ENCODE results near the gene DPP6. TPM values are rescaled to one million over a fixed set of nuclear protein-coding genes. Genes with fewer than 3 reads are reported as not detected.

Gene DPP6
- total RNA-seq, 2 donors from 2014 or later, result not detected

DNA sequence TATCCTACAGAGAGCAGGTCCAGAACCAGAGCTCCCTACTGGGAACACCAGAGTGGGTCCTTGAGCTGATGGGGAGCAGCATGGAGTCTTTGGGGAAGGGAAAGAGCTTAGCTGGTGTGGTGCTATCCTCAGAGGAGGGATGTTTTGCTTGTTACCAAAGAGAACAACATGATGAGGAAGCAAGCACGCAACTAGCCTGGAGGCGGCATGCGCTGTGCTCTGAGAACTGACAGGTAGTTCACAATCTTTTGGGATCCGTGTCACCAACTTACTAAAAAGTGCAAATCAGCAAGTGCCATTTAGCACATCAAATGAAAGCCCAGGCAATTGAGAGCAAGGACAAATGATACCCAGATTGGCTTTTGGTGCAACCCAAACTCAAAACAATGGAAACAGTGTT lies 257.9 kb downstream of the DPP6 start:
- peaks cover 0 to 4% of the 10 kb centered on the region in 2 donors for H3K9me3 Mint-ChIP-seq
- H3K4me3 Mint-ChIP-seq, result no peak overlapping the region
- ATAC-seq (replicated peaks in 1 of 2), result no peak
- H3K4me1 Mint-ChIP-seq (ENCODE audit: low read depth), result no peaks in the 10 kb centered on the region
- H3K27ac Mint-ChIP-seq, result no peak overlapping the region
- H3K36me3 Mint-ChIP-seq (ENCODE audit: insufficient read depth in 2 of 2), result no peaks in the 10 kb centered on the region
- no peak for DNase-seq
- no peaks in the 10 kb centered on the region for H3K27me3 Mint-ChIP-seq (ENCODE audit: low read depth)

DNA sequence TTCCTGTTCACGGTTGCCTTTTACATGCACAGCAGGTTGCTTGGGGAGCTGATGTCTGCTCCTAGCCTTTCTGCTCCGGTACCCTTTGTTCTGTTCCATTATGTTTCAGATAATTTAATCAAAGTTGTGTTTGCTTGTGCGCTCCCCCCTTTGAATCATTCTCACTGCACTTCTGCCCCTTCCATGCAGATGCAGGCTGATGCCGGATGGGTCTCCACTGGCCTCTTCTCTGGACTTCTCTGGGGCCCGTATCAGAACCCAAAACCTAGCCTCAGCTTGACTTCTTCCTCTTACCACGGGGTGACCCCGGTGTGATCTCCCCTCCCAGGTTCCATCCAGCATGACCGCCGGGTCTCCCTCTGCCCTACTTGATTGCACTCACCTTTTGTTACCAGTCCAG lies 272.0 kb downstream of the DPP6 start:
- no peak overlapping the region for H3K4me3 Mint-ChIP-seq
- no peak overlapping the region for H3K27ac Mint-ChIP-seq
- ATAC-seq (replicated peaks in 1 of 2) (no peak), DNase-seq (no peak)
- H3K4me1 Mint-ChIP-seq (ENCODE audit: low read depth), result no peaks in the 10 kb centered on the region
- peaks cover 0 to 1% of the 10 kb centered on the region in 2 donors for H3K36me3 Mint-ChIP-seq (ENCODE audit: insufficient read depth in 2 of 2)
- no peaks in the 10 kb centered on the region for H3K27me3 Mint-ChIP-seq (ENCODE audit: low read depth)
- peaks cover 0 to 2% of the 10 kb centered on the region in 2 donors for H3K9me3 Mint-ChIP-seq

DNA sequence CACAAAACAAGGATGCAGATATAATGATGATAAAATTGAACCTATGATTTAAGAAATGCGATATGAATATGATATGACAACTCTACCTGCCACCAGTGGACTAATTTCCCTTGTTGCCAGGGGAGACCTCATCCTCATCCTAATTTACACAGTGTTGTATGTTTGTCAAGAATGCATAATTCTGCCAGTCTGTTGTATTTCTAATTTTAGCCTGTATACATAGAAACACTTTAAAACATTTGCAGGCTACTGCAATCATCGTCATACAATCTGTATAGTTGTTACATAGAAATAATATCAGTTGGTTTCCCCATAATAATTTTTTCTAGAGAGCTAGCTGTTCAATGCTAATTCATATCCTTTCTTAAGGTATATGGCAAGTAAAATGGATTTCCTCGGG lies 274.2 kb downstream of the DPP6 start:
- Mint-ChIP-seq H3K36me3 (ENCODE audit: insufficient read depth in 2 of 2) (peaks cover 0 to 1% of the 10 kb centered on the region in 2 donors), H3K4me3 (no peak overlapping the region), H3K27ac (no peak overlapping the region), H3K4me1 (ENCODE audit: low read depth) (no peaks in the 10 kb centered on the region), H3K27me3 (ENCODE audit: low read depth) (no peaks in the 10 kb centered on the region), H3K9me3 (peaks cover 3 to 7% of the 10 kb centered on the region in 2 donors)
- DNase-seq, result no peak
- ATAC-seq (replicated peaks in 1 of 2), result no peak

DNA sequence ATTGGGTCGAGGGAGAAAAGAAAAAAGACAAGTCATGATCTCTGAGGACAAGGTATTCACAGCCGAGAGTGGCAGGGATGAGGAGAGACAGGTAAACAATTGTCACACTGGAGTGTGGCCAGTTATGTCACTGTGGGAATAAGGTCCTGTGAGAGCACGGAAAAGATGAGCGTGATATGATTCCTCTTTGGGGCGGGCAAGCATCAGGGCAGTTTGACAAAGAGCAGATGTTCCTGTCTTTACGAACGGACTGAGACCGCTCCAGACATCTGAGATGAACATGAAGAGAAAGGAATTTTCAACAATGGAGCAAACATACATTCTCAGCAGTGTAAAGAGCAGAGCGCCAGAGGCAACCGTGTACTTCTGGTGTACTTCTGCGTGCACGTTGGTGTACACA lies 278.1 kb downstream of the DPP6 start:
- peaks cover 4 to 6% of the 10 kb centered on the region in 2 donors for H3K9me3 Mint-ChIP-seq
- H3K4me1 Mint-ChIP-seq (ENCODE audit: low read depth), result no peaks in the 10 kb centered on the region
- no peaks in the 10 kb centered on the region for H3K36me3 Mint-ChIP-seq (ENCODE audit: insufficient read depth in 2 of 2)
- no peak for ATAC-seq (replicated peaks in 1 of 2)
- no peaks in the 10 kb centered on the region for H3K27me3 Mint-ChIP-seq (ENCODE audit: low read depth)
- no peak for DNase-seq
- no peak overlapping the region for H3K27ac Mint-ChIP-seq
- H3K4me3 Mint-ChIP-seq, result no peak overlapping the region

DNA sequence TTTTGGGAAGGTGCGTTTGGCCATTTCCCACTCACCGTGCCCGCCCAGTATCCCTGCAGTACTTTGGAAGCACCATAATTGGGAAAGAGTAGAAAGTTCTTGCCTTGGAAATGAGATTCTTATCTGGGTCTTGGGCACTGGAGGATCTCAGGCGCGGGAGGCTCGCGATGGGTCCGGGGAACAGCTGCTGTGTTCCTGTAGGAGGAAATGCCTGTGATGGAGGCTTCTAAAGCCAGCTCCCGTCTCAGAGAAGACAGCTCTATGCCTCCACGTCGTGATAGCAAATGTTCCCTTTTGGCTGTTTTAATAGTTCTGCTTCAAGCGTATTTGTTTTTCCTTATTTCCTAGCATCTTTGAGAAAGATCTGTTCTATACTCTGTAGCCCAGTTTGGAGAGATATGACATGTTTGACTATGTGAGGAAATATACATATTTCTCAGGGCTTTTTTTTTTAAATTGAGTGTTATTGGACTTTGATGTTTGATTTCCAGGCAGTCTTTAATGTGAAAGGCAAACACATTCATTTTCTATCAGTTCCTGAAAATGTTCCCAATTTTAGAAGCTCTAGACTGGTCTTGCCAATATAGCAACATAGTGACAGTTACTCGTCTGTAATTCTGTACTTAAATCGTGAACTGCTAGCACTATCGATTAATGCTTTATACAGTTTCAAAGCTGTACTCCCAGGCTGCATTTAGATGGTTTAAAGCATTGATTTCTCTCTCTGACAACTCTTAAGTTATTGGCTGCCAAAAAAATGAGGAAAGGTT lies 280.8 kb downstream of the DPP6 start:
- DNase-seq (no peak), ATAC-seq (replicated peaks in 1 of 2) (no peak)
- H3K27ac Mint-ChIP-seq, result no peak overlapping the region
- no peaks in the 10 kb centered on the region for H3K4me1 Mint-ChIP-seq (ENCODE audit: low read depth)
- no peaks in the 10 kb centered on the region for H3K36me3 Mint-ChIP-seq (ENCODE audit: insufficient read depth in 2 of 2)
- H3K4me3 Mint-ChIP-seq, result no peak overlapping the region
- no peaks in the 10 kb centered on the region for H3K27me3 Mint-ChIP-seq (ENCODE audit: low read depth)
- peaks cover 4 to 6% of the 10 kb centered on the region in 2 donors for H3K9me3 Mint-ChIP-seq

DNA sequence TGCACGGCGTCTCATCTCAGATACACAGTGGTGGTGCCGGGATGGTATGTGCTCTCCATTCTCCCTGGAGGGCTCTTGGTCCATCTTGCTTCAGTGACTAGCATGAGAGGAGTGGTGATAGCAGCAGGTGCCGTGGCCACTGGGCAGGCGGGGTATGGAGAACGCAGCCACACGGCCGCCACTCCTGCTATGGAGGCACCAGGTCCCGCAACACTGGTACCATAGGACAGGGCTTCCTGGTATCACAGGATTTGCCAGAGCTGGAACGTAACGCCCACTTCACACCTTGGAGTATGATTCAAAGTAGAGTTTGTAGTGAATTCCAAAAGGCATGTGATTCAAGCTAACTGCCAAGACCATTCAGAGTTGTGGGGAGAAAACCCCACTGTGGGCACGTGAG lies 284.1 kb downstream of the DPP6 start:
- no peaks in the 10 kb centered on the region for H3K4me1 Mint-ChIP-seq (ENCODE audit: low read depth)
- H3K9me3 Mint-ChIP-seq, result peaks cover 0 to 6% of the 10 kb centered on the region in 2 donors
- no peak overlapping the region for H3K27ac Mint-ChIP-seq
- no peaks in the 10 kb centered on the region for H3K27me3 Mint-ChIP-seq (ENCODE audit: low read depth)
- H3K36me3 Mint-ChIP-seq (ENCODE audit: insufficient read depth in 2 of 2), result no peaks in the 10 kb centered on the region
- DNase-seq (no peak), ATAC-seq (replicated peaks in 1 of 2) (no peak)
- H3K4me3 Mint-ChIP-seq, result no peak overlapping the region

DNA sequence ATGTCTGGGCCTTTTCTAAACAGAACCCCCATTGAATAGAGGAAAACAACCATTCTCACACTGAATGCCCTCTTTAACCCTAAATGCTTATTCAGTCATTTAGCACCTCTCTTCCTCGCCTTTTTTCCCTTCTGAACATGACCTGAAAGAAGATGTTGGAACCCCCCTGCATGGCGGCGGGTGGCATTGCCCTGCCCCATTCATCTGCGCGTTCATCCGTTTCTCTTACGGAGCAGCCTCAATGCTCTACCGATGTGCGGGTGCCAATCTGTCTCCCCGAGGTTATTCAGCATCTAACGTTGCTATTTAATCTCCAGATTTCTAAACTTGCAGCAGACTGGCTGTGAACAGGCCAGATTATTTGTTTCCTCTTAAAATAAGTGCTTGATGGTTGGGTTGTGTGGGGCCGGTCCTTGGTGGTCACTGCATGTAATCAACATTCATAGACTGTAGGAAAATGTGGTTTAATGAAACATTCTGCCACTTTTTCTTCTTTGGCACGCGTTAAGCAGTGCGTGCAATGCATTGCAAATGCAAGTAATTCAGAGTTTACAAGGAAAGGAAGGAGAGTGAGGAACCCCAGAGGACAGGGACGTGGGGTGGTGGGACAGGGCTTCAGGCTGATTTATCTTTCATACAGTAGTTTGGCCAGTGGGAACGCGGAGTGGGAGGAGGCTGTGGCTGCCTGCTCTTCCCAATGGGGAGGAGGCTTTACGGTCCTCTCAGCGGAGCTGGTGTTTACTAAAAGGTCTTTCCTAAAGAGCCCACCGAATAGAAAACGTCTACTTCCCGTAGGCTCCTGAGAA lies 286.7 kb downstream of the DPP6 start:
- DNase-seq (no peak), ATAC-seq (replicated peaks in 1 of 2) (no peak)
- peaks cover 0 to 4% of the 10 kb centered on the region in 2 donors for H3K9me3 Mint-ChIP-seq
- no peaks in the 10 kb centered on the region for H3K27me3 Mint-ChIP-seq (ENCODE audit: low read depth)
- H3K4me3 Mint-ChIP-seq, result no peak overlapping the region
- H3K36me3 Mint-ChIP-seq (ENCODE audit: insufficient read depth in 2 of 2), result no peaks in the 10 kb centered on the region
- no peak overlapping the region for H3K27ac Mint-ChIP-seq
- H3K4me1 Mint-ChIP-seq (ENCODE audit: low read depth), result no peaks in the 10 kb centered on the region

DNA sequence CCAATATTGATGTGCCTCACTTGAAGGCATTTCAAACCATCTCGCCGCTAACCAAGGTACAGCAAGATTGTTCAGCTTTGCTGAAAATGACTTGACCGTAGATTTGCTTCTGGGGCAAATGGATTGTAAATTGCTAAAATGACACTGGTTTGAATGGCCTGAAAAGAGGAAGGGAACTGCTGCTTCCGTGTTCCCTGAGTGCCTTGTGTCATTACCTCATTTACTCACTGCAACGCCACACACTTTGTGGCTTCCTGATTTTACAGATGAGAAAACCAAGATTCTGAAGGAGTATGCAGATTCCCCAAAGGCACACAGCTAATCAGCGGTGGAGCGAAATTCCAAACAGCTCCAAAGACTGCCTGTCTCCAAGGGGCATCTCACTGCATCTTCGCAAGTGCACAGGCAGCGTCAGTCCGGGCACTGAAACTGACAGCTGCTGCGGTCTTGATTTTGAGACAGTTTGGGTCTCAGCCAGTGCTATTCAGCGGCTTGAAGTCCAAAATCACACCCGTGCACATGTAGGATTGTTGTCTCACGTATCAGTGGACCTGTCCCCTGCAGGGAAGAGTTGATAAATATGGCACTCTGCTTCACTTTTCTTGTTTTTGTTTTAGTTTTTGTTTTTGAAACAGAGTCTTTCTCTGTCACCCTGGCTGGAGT lies 290.9 kb downstream of the DPP6 start:
- Mint-ChIP-seq H3K27ac (no peak overlapping the region), H3K4me1 (ENCODE audit: low read depth) (no peaks in the 10 kb centered on the region), H3K4me3 (no peak overlapping the region), H3K9me3 (peaks cover 3 to 4% of the 10 kb centered on the region in 2 donors), H3K36me3 (ENCODE audit: insufficient read depth in 2 of 2) (no peaks in the 10 kb centered on the region), H3K27me3 (ENCODE audit: low read depth) (no peaks in the 10 kb centered on the region)
- DNase-seq, result no peak
- ATAC-seq (replicated peaks in 1 of 2), result no peak

DNA sequence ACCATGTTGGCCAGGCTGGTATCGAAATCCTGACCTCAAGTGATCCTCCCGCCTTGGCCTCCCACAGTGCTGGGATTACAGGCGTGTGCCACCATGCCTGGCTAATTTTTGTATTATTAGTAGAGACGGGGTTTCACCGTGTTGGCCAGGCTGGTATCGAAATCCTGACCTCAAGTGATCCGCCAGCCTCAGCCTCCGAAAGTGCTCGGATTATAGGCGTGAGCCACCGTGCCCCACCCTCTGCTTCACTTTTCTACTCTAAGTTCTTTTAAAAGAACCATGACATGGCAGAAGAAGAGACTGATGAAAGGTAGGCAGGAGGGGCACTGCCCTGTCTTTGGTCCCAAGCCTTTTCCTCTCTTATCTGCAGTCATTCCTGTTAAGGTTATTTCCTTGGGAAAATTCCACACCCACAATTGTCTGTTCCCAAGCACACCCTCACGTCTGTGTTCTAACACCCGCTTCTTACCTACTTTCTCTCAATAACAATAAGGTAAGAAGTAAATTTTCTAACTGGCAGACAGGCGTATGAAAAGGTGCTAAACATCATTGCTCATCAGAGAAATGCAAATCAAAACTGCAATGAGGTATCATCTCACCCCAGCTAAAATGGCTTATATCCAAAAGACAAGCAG lies 291.7 kb downstream of the DPP6 start:
- Mint-ChIP-seq H3K27me3 (ENCODE audit: low read depth) (no peaks in the 10 kb centered on the region), H3K27ac (no peak overlapping the region), H3K36me3 (ENCODE audit: insufficient read depth in 2 of 2) (no peaks in the 10 kb centered on the region), H3K9me3 (peaks cover 3 to 4% of the 10 kb centered on the region in 2 donors), H3K4me3 (no peak overlapping the region), H3K4me1 (ENCODE audit: low read depth) (no peaks in the 10 kb centered on the region)
- ATAC-seq (replicated peaks in 1 of 2), result no peak
- no peak for DNase-seq

DNA sequence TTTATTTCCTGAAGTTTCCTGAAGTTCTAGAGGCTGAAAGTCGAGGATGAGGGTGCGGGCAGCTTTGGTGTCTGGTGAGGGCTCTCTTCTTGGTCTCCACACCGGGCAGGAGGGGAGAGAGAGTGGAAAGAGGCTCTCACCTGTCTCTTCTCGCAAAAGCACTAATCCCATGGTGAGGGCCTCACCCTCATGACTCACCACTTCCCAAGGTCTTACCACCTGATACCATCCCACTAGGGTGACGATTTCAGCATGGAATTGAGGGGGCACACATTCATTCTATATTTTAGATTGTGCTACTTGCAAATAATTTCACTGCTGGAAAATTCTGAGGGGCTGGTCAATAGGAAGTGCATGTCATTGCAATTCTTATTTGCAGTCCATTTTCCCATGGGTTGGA lies 292.9 kb downstream of the DPP6 start:
- ATAC-seq (replicated peaks in 1 of 2), result no peak
- H3K9me3 Mint-ChIP-seq, result peaks cover 4 to 6% of the 10 kb centered on the region in 2 donors
- no peaks in the 10 kb centered on the region for H3K27me3 Mint-ChIP-seq (ENCODE audit: low read depth)
- no peaks in the 10 kb centered on the region for H3K36me3 Mint-ChIP-seq (ENCODE audit: insufficient read depth in 2 of 2)
- no peak overlapping the region for H3K4me3 Mint-ChIP-seq
- no peaks in the 10 kb centered on the region for H3K4me1 Mint-ChIP-seq (ENCODE audit: low read depth)
- H3K27ac Mint-ChIP-seq, result no peak overlapping the region
- no peak for DNase-seq

DNA sequence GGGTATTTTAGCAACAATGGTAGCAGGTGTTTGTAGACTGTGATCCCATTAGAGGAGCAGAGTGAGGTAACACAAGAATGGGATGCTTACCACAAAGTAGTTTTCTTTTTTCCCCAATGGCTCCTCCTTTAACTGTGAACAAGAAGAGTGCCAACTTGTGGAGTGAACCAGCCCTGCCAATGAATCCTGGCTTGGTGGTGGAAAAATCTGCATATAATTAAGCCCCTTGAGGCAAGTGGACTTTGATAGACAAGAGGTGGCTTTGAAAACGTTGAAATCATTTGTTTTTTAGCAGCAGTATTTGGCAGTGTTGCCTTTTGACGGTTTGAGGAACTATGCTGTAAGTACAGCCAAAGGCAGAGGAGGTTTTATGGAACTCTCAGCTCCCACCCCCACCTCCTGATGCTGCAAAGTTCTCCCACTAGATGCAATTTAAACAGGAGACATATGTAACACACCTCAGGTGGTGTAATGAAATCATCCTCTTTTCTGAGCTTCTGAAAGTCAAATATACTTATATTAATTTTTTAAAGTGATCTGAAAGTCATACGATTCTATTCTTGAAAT lies 295.6 kb downstream of the DPP6 start:
- H3K4me1 Mint-ChIP-seq (ENCODE audit: low read depth), result no peaks in the 10 kb centered on the region
- H3K27me3 Mint-ChIP-seq (ENCODE audit: low read depth), result no peaks in the 10 kb centered on the region
- H3K36me3 Mint-ChIP-seq (ENCODE audit: insufficient read depth in 2 of 2), result no peaks in the 10 kb centered on the region
- H3K4me3 Mint-ChIP-seq, result no peak overlapping the region
- ATAC-seq (replicated peaks in 1 of 2) (no peak), DNase-seq (no peak)
- H3K9me3 Mint-ChIP-seq, result peaks cover 4 to 5% of the 10 kb centered on the region in 2 donors
- no peak overlapping the region for H3K27ac Mint-ChIP-seq

DNA sequence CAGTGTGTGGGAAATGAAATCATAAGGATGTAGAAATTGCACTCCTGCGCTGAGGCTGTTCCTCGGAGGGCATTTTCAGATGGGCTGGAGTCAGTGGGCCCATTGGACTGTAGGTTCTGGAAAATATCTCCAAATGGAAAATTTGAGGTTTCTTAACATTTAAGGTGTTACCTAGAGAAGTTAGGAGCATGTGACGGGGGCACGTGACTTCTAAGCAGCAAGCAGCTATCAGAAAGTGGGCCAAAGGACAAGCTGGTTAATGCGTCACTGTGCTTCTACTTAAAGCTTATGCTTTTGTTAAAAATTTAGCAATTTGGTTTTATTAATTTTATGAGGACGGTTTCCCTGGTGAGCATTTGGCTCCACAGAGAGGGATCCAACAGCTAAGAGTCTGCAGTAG lies 298.7 kb downstream of the DPP6 start:
- H3K27me3 Mint-ChIP-seq (ENCODE audit: low read depth), result no peaks in the 10 kb centered on the region
- DNase-seq, result no peak
- peaks cover 0 to 8% of the 10 kb centered on the region in 2 donors for H3K9me3 Mint-ChIP-seq
- H3K36me3 Mint-ChIP-seq (ENCODE audit: insufficient read depth in 2 of 2), result no peaks in the 10 kb centered on the region
- no peak for ATAC-seq (replicated peaks in 1 of 2)
- H3K4me1 Mint-ChIP-seq (ENCODE audit: low read depth), result no peaks in the 10 kb centered on the region
- no peak overlapping the region for H3K27ac Mint-ChIP-seq
- H3K4me3 Mint-ChIP-seq, result no peak overlapping the region
